Activated CD8-positive, alpha-beta T cell treated with anti-CD3 and anti-CD28 coated beads for 36 hours (primary cell): ENCODE results near the gene ACSBG1. TPM values are rescaled to one million over a fixed set of nuclear protein-coding genes. Genes with fewer than 3 reads are reported as not detected.
"Not testable (repeated sequence)": the region's sequence is repeated elsewhere in the genome, so short reads cannot be mapped to it uniquely, and the experiment has no call there.

ENCODE experiments used
- ATAC-seq: fragments of 200-7000 bp; cut with Tn5 transposase; one replicate; pipeline ENCODE4 v1.10.0; 2021; ENCODE audit warnings: mild to moderate bottlenecking, moderate library complexity
- CTCF ChIA-PET: fragments of 350-600 bp; sonication (Branson Sonifier 250); formaldehyde crosslinking; loops from one replicate; lab custom pipeline; 2021; ENCODE audit warnings: antibody characterized with exemption; lab: Charles Lee
- POLR2A ChIA-PET: fragments of 350-600 bp; sonication (Branson Sonifier 250); formaldehyde crosslinking; loops from one replicate; lab custom pipeline; 2021; ENCODE audit warnings: antibody characterized with exemption; lab: Charles Lee
- DNase-seq: peaks from one replicate; pipeline ENCODE4 v3.0.0-alpha.2; 2020
- H3K27ac Mint-ChIP-seq: one replicate; pipeline ENCODE4 v1.8.0; 2021; ENCODE audit warnings: mild to moderate bottlenecking, mixed read lengths
- H3K27me3 Mint-ChIP-seq: one replicate; pipeline ENCODE4 v1.8.0; 2021; ENCODE audit warnings: mixed read lengths
- H3K36me3 Mint-ChIP-seq: one replicate; pipeline ENCODE4 v1.8.0; 2021; ENCODE audit warnings: low read depth, mixed read lengths
- H3K4me1 Mint-ChIP-seq: one replicate; pipeline ENCODE4 v1.8.0; 2021; ENCODE audit warnings: low read depth, mixed read lengths
- H3K4me3 Mint-ChIP-seq: one replicate; pipeline ENCODE4 v1.8.0; 2021; ENCODE audit warnings: mild to moderate bottlenecking, moderate library complexity, mixed read lengths
- H3K9me3 Mint-ChIP-seq: one replicate; pipeline ENCODE4 v1.8.0; 2021; ENCODE audit warnings: mixed read lengths
- CTCF ChIP-seq: fragments of 200-600 bp; IDR thresholded peaks from one replicate; pipeline ENCODE4 v1.8.0; 2022; ENCODE audit warnings: antibody characterized with exemption, mild to moderate bottlenecking
- intact Hi-C: fragments of 100-400 bp; cut with micrococcal nuclease; formaldehyde crosslinking; loops from one replicate; pipeline ENCODE4 v1.10.0; 2022
- total RNA-seq, 2 experiments: library from RNA; stranded (reverse); gene quantifications; one replicate each; pipeline ENCODE4 v1.2.3, GENCODE V29; 2021

Gene ACSBG1
- total RNA-seq, 2 experiments from 2014 or later, result 0.18 TPM; not detected in 1

- CTCF ChIA-PET, result interaction anchor here (1.2 kb wide), 1 partner anchor 117 kb away, joined by 4 read pairs; the partner anchor contains the start of gene CIB2
- H3K27me3 Mint-ChIP-seq, result no peaks in the 10 kb centered on the region
- H3K4me1 Mint-ChIP-seq, result no peaks in the 10 kb centered on the region
- no peak for ATAC-seq
- intact Hi-C loops, result no loop called here
- no peak for DNase-seq
- no peak overlapping the region for H3K4me3 Mint-ChIP-seq
- H3K36me3 Mint-ChIP-seq, result no peaks in the 10 kb centered on the region
- no peak for TF ChIP-seq CTCF
- H3K27ac Mint-ChIP-seq, result no peak overlapping the region
- POLR2A ChIA-PET, result no interaction called here
- H3K9me3 Mint-ChIP-seq, result no peaks in the 10 kb centered on the region
Measured at GRCh38 chr15:78247911-78248310, 13.5 kb upstream of the ACSBG1 start.

GRCh38 chr15:78245976-78246620 lies 11.7 kb upstream of the ACSBG1 start:
- H3K27me3 Mint-ChIP-seq, H3K36me3 Mint-ChIP-seq, DNase-seq, H3K4me1 Mint-ChIP-seq, ATAC-seq, H3K4me3 Mint-ChIP-seq, H3K9me3 Mint-ChIP-seq, H3K27ac Mint-ChIP-seq, intact Hi-C loops: not testable (repeated sequence)
- POLR2A ChIA-PET, result interaction anchor here (0.6 kb wide), 1 partner anchor 1942 kb away, joined by 3 read pairs; no protein-coding TSS in a partner anchor
- CTCF ChIA-PET, result interaction anchor here (0.9 to 1.9 kb wide), 5 partner anchors 9 to 138 kb away, joined by 3 to 6 read pairs (median 4); partner anchors contain the start of gene DNAJA4

GRCh38 chr15:78245392-78245791 lies 11.0 kb upstream of the ACSBG1 start:
- intact Hi-C loops, H3K4me3 Mint-ChIP-seq, ATAC-seq, H3K9me3 Mint-ChIP-seq, H3K4me1 Mint-ChIP-seq, H3K27ac Mint-ChIP-seq, DNase-seq, H3K36me3 Mint-ChIP-seq, H3K27me3 Mint-ChIP-seq, POLR2A ChIA-PET: not testable (repeated sequence)
- CTCF ChIA-PET, result interaction anchor here (0.9 to 1.9 kb wide), 4 partner anchors 10 to 137 kb away, joined by 3 to 6 read pairs (median 4); partner anchors contain the start of gene DNAJA4

- ChIA-PET POLR2A (no interaction called here), CTCF (interaction anchor here (1.3 to 1.9 kb wide), 3 partner anchors 10 to 137 kb away, joined by 5 to 7 read pairs (median 6); partner anchors contain the start of gene CIB2)
- no peak for ATAC-seq
- Mint-ChIP-seq H3K9me3 (no peaks in the 10 kb centered on the region), H3K27me3 (peaks cover 1% of the 10 kb centered on the region), H3K27ac (no peak overlapping the region), H3K4me3 (no peak overlapping the region), H3K36me3 (no peaks in the 10 kb centered on the region), H3K4me1 (peaks cover 1% of the 10 kb centered on the region)
- DNase-seq, result no peak
- no peak for TF ChIP-seq CTCF
- intact Hi-C loops, result loop anchor here (5.0 kb wide), 2 partner anchors 118 to 133 kb away; no protein-coding TSS in a partner anchor
Measured at GRCh38 chr15:78244893-78245292, 10.5 kb upstream of the ACSBG1 start.

GRCh38 chr15:78244101-78244500 lies 9.7 kb upstream of the ACSBG1 start:
- intact Hi-C loops, result loop anchor here (5.0 kb wide), 2 partner anchors 117 to 132 kb away; no protein-coding TSS in a partner anchor
- no peaks in the 10 kb centered on the region for H3K36me3 Mint-ChIP-seq
- H3K27ac Mint-ChIP-seq, result no peak overlapping the region
- H3K4me1 Mint-ChIP-seq, result peaks cover 1% of the 10 kb centered on the region
- no peak for TF ChIP-seq CTCF
- ATAC-seq (no peak), DNase-seq (no peak)
- H3K9me3 Mint-ChIP-seq, result no peaks in the 10 kb centered on the region
- H3K27me3 Mint-ChIP-seq, result peaks cover 1% of the 10 kb centered on the region
- ChIA-PET CTCF (interaction anchor here (0.9 to 1.9 kb wide), 4 partner anchors 11 to 114 kb away, joined by 3 to 7 read pairs (median 4); partner anchors contain the start of gene CIB2), POLR2A (no interaction called here)
- H3K4me3 Mint-ChIP-seq, result no peak overlapping the region
